K562 (cell line): ENCODE data around the gene ZNHIT6. TPM values are rescaled to one million over a fixed set of nuclear protein-coding genes. Genes with fewer than 3 reads are reported as not detected.

ENCODE experiments used
- DPF2 ChIP-seq: fragments of 450-650 bp; IDR thresholded peaks from 2 replicates; pipeline ENCODE4 v1.6.1; 2016
- ELF4 ChIP-seq: fragments of 450-650 bp; formaldehyde crosslinking; IDR thresholded peaks from 2 replicates; pipeline ENCODE4 v1.4.0; 2022; ENCODE audit warnings: missing genetic modification characterization
- ETV1 ChIP-seq: fragments of 450-650 bp; conservative IDR thresholded peaks from 2 replicates; pipeline ENCODE4 v1.6.1; 2016; ENCODE audit warnings: missing genetic modification characterization, control low read depth, low read depth, missing compliant biosample characterization
- FOSL1 ChIP-seq: fragments of 200-800 bp; sonication (Bioruptor generic); conservative IDR thresholded peaks from 2 replicates; pipeline ENCODE4 v1.6.1; 2016; ENCODE audit warnings: missing genetic modification characterization, missing compliant biosample characterization
- FOXP1 ChIP-seq: sonication (generic); formaldehyde crosslinking; IDR thresholded peaks from 2 replicates; pipeline ENCODE4 v1.8.0; 2022; ENCODE audit warnings: mild to moderate bottlenecking, missing genetic modification reagents
- HMG20B ChIP-seq: fragments of 250-450 bp; sonication (Bioruptor Pico); IDR thresholded peaks from 2 replicates; pipeline ENCODE4 v1.5.0; 2021; ENCODE audit warnings: mild to moderate bottlenecking
- HSF4 ChIP-seq: fragments of 250-450 bp; sonication (Bioruptor Pico); IDR thresholded peaks from 2 replicates; pipeline ENCODE4 v2.1.2; 2022; ENCODE audit warnings: mild to moderate bottlenecking, moderate library complexity, borderline replicate concordance
- KDM1A ChIP-seq, 2 experiments: fragments of 450-650 bp; IDR thresholded peaks; 2 replicates each; pipeline ENCODE4 v1.6.1; 2016; ENCODE audit warnings: mild to moderate bottlenecking in 2 of 2
- NBN ChIP-seq: fragments of 450-650 bp; IDR thresholded peaks from 2 replicates; pipeline ENCODE4 v1.6.1; 2016; ENCODE audit warnings: low read depth, mild to moderate bottlenecking
- NFIC ChIP-seq: fragments of 450-650 bp; IDR thresholded peaks from 2 replicates; pipeline ENCODE4 v1.6.1; 2017; ENCODE audit warnings: mild to moderate bottlenecking, inconsistent platforms
- NFRKB ChIP-seq: fragments of 450-650 bp; IDR thresholded peaks from 2 replicates; pipeline ENCODE4 v1.6.1; 2016; ENCODE audit warnings: low read depth
- PML ChIP-seq: IDR thresholded peaks from 2 replicates; pipeline ENCODE4 v1.6.1; 2012; ENCODE audit warnings: low read length, inconsistent platforms
- SMAD4 ChIP-seq: fragments of 250-450 bp; sonication (Bioruptor Pico); conservative IDR thresholded peaks from 2 replicates; pipeline ENCODE4 v1.8.0; 2021; ENCODE audit warnings: inconsistent platforms, mild to moderate bottlenecking, moderate library complexity
- SMARCE1 ChIP-seq: fragments of 450-650 bp; IDR thresholded peaks from 2 replicates; pipeline ENCODE4 v1.7.1; 2016; ENCODE audit warnings: mild to moderate bottlenecking
- SPI1 ChIP-seq: IDR thresholded peaks from 2 replicates; pipeline ENCODE4 v1.6.1; 2011; ENCODE audit warnings: low read depth, low read length, control low read depth, borderline replicate concordance
- XRCC5 ChIP-seq: fragments of 200-400 bp; formaldehyde crosslinking; IDR thresholded peaks from 2 replicates; pipeline ENCODE4 v1.6.1; 2017; ENCODE audit warnings: low read depth, mild to moderate bottlenecking, low read length
- ZNF165 ChIP-seq: fragments of 250-450 bp; sonication (Bioruptor Pico); IDR thresholded peaks from 2 replicates; pipeline ENCODE4 v1.4.0; 2020; ENCODE audit warnings: borderline replicate concordance
- ZNF668 ChIP-seq: fragments of 250-450 bp; sonication (Bioruptor Pico); IDR thresholded peaks from 2 replicates; pipeline ENCODE4 v1.8.0; 2022; ENCODE audit warnings: mild to moderate bottlenecking, inconsistent platforms
- polyA plus RNA-seq, 8 experiments: library from polyadenylated mRNA; depleted of rRNA in 4 of 8; stranded (reverse) in 5 of 8; unstranded in 3 of 8; fragments of >200 nt; fragmentation: Nextera tagmentation in 2 of 8; fragmentation: Illumina TruSeq in 1 of 8; extraction: Ambion mirVana in 2 of 8; extraction: Trizol in 1 of 8; gene quantifications; 2 replicates each; pipeline versions ENCODE4 v1.2.1 to v1.2.3, GENCODE V29; 2011 to 2014; ENCODE audit warnings: inconsistent platforms in 1 of 8, missing spikeins in 1 of 8
- total RNA-seq, 7 experiments: library from RNA; depleted of rRNA in 6 of 7; stranded (reverse); fragments of >200 nt in 6 of 7; fragmentation: Illumina TruSeq in 2 of 7; extraction: Trizol in 2 of 7; gene quantifications; 2 replicates each; pipeline versions ENCODE4 v1.2.1 to v1.2.3, GENCODE V29; 2011 to 2021; ENCODE audit warnings: low replicate concordance in 1 of 7
- TF ChIP-seq, protein P1 (sequence below): fragments of 250-450 bp; sonication (Bioruptor Pico); IDR thresholded peaks from 2 replicates; pipeline ENCODE4 v1.8.0; 2022; ENCODE audit warnings: moderate library complexity, mild to moderate bottlenecking, inconsistent platforms
- TF ChIP-seq, protein P2 (sequence below): fragments of 450-650 bp; conservative IDR thresholded peaks from 2 replicates; pipeline ENCODE4 v1.6.1; 2016; ENCODE audit warnings: missing genetic modification characterization, low read depth, mild to moderate bottlenecking, missing compliant biosample characterization, moderate library complexity
- TF ChIP-seq, protein P3 (sequence below), 2 experiments: IDR thresholded peaks; 2 replicates each; pipeline ENCODE4 v1.6.1; 2012; ENCODE audit warnings: improper control_type of control experiment in 2 of 2, low read depth in 2 of 2, low read length in 2 of 2, borderline replicate concordance in 1 of 2
- TF ChIP-seq, protein P4 (sequence below): sonication (generic); formaldehyde crosslinking; IDR thresholded peaks from 2 replicates; pipeline ENCODE4 v1.8.0; 2022; ENCODE audit warnings: missing genetic modification reagents, mild to moderate bottlenecking, moderate library complexity, borderline replicate concordance

ZNHIT6 gene
- total and polyA plus RNA-seq, 9 of the 15 experiments (the other 6 are each of a cell fraction or from before 2014, with no cell fraction given), result 15.4 to 37.6 (median 21.7) TPM

DNA sequence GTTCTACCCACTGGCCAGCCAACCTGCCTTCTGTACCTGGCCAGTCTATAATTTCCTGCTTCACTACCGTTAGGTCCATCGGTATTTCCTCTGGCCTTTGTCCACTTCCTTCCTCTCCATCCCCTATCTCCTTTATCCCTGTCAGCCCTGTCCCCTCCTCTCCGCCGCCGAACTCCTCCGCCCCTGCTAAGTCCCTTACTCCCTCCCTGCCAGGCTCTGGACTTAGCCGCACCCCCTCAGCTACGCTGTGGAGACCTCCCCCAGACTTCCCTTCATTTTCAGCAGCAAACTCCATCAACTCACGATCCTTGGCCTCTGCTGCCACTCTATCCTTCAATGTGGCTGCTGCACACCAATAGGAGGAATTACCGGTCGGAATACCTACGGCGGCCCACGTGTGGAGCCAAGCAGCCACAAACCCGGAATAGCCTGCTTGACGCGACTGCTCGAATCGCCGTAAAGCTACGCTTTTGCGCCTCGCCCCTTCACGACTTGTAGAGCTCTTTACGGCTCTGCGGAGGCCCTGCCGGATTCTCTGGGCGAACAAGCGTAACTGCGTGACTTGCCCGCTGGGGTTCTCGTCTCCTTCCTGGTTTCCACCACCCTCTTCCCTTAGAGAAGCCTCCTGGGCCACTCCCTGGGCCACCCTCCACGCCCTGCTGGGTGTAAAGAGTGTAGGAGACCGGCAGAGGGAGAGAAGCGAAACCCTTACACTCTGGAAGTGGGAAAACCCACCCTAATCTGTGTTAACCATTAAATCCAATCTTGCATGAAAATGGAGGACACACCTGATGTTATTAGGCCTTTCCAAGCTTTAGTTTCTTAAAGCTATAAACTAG, at the start of gene ZNHIT6 (continued):
- peak; percentile 21; the same call in 1 of the 2 replicates for TF ChIP-seq FOSL1
- TF ChIP-seq ELF4 (CRISPR knock-in tag), result 0 out of 2 replicates have a peak, but pooled peaks have one; percentile 42
- TF ChIP-seq ZNF668 (CRISPR knock-in tag), result no peak
- TF ChIP-seq, protein P1, sequence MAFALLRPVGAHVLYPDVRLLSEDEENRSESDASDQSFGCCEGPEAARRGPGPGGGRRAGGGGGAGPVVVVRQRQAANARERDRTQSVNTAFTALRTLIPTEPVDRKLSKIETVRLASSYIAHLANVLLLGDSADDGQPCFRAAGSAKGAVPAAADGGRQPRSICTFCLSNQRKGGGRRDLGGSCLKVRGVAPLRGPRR, result no peak
- TF ChIP-seq, protein P2, sequence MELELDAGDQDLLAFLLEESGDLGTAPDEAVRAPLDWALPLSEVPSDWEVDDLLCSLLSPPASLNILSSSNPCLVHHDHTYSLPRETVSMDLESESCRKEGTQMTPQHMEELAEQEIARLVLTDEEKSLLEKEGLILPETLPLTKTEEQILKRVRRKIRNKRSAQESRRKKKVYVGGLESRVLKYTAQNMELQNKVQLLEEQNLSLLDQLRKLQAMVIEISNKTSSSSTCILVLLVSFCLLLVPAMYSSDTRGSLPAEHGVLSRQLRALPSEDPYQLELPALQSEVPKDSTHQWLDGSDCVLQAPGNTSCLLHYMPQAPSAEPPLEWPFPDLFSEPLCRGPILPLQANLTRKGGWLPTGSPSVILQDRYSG (tag), result no peak
- peak; percentile 50; the same call in 1 of the 2 replicates for TF ChIP-seq NFRKB
- TF ChIP-seq SPI1, result peak; percentile 55; the same call in 1 of the 2 replicates
- TF ChIP-seq FOXP1 (CRISPR knock-in tag), result peak; percentile 44; the same call in 1 of the 2 replicates
- TF ChIP-seq NFIC, result peak; percentile 27
- TF ChIP-seq, protein P3, sequence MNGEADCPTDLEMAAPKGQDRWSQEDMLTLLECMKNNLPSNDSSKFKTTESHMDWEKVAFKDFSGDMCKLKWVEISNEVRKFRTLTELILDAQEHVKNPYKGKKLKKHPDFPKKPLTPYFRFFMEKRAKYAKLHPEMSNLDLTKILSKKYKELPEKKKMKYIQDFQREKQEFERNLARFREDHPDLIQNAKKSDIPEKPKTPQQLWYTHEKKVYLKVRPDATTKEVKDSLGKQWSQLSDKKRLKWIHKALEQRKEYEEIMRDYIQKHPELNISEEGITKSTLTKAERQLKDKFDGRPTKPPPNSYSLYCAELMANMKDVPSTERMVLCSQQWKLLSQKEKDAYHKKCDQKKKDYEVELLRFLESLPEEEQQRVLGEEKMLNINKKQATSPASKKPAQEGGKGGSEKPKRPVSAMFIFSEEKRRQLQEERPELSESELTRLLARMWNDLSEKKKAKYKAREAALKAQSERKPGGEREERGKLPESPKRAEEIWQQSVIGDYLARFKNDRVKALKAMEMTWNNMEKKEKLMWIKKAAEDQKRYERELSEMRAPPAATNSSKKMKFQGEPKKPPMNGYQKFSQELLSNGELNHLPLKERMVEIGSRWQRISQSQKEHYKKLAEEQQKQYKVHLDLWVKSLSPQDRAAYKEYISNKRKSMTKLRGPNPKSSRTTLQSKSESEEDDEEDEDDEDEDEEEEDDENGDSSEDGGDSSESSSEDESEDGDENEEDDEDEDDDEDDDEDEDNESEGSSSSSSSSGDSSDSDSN (IDR thresholded peaks at IDR 0.05; ENCODE audit: borderline replicate concordance in 1 of 2, low read depth in 2 of 2, low read length in 2 of 2), result peak in 1 of 2 experiments; percentile 69; a peak in 2 of 4 replicates
- TF ChIP-seq ETV1, result no peak
- TF ChIP-seq, protein P4, sequence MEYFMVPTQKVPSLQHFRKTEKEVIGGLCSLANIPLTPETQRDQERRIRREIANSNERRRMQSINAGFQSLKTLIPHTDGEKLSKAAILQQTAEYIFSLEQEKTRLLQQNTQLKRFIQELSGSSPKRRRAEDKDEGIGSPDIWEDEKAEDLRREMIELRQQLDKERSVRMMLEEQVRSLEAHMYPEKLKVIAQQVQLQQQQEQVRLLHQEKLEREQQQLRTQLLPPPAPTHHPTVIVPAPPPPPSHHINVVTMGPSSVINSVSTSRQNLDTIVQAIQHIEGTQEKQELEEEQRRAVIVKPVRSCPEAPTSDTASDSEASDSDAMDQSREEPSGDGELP, result peak; percentile 76; the same call in 1 of the 2 replicates
- TF ChIP-seq KDM1A (IDR thresholded peaks at IDR 0.05), result peak; percentile 12 to 57; a peak in 2 of 4 replicates
- TF ChIP-seq PML, result peak; percentile 57; the same call in 1 of the 2 replicates
- peak; percentile 50; the same call in 1 of the 2 replicates for TF ChIP-seq XRCC5
- no peak for TF ChIP-seq HSF4 (CRISPR knock-in tag)
- TF ChIP-seq ZNF165, result no peak
- TF ChIP-seq DPF2, result peak; percentile 37; the same call in 1 of the 2 replicates
- TF ChIP-seq SMARCE1, result 0 out of 2 replicates have a peak, but pooled peaks have one; percentile 4
- TF ChIP-seq NBN, result peak; percentile 43; the same call in 1 of the 2 replicates
- 0 out of 2 replicates have a peak, but pooled peaks have one; percentile 20 for TF ChIP-seq SMAD4 (CRISPR knock-in tag)
- TF ChIP-seq HMG20B (CRISPR knock-in tag), result no peak
